Mesodermal cell (in vitro differentiated cells): ENCODE data around the gene NPC1L1.

ENCODE experiments used
- H3K27ac ChIP-seq: 2 replicates; pipeline ENCODE4 v1.7.0; 2013; ENCODE audit warnings: mild to moderate bottlenecking, low read depth, low read length, moderate library complexity; ENCODE audit not compliant: severe bottlenecking
- H3K36me3 ChIP-seq: 2 replicates; pipeline ENCODE4 v1.7.1; 2013; ENCODE audit warnings: mild to moderate bottlenecking, low read length, moderate library complexity; ENCODE audit not compliant: control insufficient read depth, insufficient read depth
- H3K4me1 ChIP-seq: one replicate; pipeline ENCODE4 v1.7.1; 2013; ENCODE audit warnings: mild to moderate bottlenecking, low read length; ENCODE audit not compliant: insufficient read depth, control insufficient read depth, poor library complexity, severe bottlenecking
- H3K4me3 ChIP-seq: 2 replicates; pipeline ENCODE4 v1.7.0; 2013; ENCODE audit warnings: low read length, control low read depth, mild to moderate bottlenecking; ENCODE audit not compliant: insufficient read depth, poor library complexity, severe bottlenecking; ENCODE audit errors: extremely low read depth
- H3K9me3 ChIP-seq: 2 replicates; pipeline ENCODE4 v1.7.1; 2013; ENCODE audit warnings: mild to moderate bottlenecking, low read length, moderate library complexity; ENCODE audit not compliant: control insufficient read depth
- WGBS, 2 experiments: methylation state at CpG; one replicate each; pipeline ENCODE4 v1.1.5; 2013; ENCODE audit warnings: missing lambda C conversion rate in 2 of 2; ENCODE audit not compliant: insufficient coverage in 2 of 2; 5-methylcytosine and 5-hydroxymethylcytosine counted together

NPC1L1 gene

DNA sequence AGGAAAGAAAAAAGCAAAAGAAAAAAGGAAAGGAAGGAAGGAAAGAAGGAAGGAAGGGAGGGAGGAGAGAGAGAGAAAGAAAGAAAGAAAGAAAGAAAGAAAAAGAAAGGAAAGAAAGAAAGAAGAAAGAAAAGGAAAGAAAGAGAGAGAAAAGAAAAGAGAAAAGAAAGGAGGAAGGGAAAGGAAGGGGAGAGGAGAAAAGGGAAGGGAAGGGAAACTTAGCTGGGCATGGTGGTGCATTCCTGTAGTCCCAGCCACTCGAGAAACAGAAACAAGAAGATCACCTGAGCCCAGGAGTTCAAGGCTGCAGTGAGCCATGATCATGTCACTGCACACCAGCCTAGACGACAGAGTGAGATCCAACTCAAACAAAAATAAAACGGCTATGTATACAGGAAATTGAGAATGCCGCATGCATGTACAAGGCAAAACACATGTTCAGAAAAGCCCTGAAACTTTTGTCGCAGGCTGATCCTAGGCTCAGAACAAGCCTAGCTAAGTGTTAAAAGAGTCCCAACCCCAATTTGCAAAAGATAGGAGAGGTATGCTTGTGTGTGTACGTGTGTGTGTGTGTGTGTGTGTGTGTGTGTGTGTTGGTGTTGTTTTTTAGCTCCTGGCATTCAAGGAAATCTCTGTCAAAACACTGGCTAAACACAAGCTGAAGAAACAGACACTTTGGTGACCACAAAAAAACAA is 6.6 kb upstream of the NPC1L1 start:
- WGBS, 2 experiments: 72 to 87% methylated on average over 5 of the region's 6 CpGs
- H3K4me3 ChIP-seq: no peak overlapping the region
- no peaks in the 10 kb centered on the region for H3K4me1 ChIP-seq
- no peaks in the 10 kb centered on the region for H3K9me3 ChIP-seq
- no peak overlapping the region for H3K27ac ChIP-seq
- no peaks in the 10 kb centered on the region for H3K36me3 ChIP-seq

DNA sequence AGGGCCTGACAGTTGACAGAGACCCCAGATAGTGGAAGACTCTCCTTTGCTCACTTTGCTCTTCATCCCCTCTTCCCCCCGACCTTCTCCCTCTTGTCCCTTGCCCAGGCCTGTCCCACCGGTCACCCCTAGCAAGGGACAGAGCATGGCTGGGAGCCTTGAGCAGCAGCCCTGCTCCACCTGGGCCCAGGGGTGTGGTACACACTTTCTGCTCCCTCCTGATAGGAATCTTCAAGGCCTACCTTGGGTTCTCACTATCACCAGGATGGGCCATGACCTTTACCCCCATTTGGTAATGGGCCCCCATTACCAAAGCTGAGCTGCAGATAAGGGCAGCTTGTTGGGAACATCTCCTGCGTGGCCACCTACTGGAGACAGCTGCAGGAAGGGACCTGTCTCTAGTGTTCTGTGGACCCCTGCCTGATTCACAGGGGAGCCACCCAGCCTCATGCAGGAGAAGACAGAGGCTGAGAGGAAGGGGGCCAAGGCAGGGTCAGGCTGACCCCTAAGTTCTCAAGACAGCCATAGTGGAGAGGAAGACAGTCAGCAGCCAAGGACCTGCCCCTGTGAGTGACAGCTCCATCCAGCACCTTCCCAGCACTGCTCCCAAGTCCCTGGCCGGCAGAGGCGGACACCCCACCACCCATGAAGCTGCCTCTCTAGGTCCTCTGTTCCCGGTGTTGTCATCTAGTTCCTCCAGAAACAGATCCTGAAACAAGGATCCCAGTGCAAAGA is 913 bp upstream of the NPC1L1 start:
- Histone ChIP-seq H3K27ac (no peak overlapping the region), H3K4me3 (no peak overlapping the region), H3K4me1 (no peaks in the 10 kb centered on the region), H3K9me3 (no peaks in the 10 kb centered on the region), H3K36me3 (no peaks in the 10 kb centered on the region)
- WGBS, 2 experiments: 90 to 91% methylated on average over 4 of the region's 6 CpGs

DNA sequence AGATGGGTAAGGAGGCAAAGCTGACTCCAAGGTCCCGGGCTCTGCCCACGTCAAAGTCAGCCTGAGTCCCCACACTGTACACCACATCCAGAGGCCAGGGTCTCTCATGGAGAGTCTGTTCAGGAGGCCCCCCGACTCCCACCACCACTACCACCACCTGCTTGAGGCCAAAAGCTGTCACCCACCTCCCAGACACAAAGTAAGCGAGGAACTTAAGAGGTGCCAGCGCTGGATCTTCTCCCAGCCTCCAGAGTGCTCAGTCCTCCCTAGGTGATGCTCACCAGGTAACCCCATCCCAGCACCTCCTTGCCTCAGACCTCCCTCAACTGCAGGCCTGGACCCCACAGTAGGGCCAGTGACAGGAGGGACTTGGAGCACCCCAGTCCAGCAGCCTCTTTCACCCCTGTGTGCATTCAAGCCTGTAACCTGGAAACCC is 520 bp downstream of the NPC1L1 start:
- Histone ChIP-seq H3K27ac (no peak overlapping the region), H3K4me1 (no peaks in the 10 kb centered on the region), H3K36me3 (no peaks in the 10 kb centered on the region), H3K9me3 (no peaks in the 10 kb centered on the region), H3K4me3 (no peak overlapping the region)
- WGBS, 2 experiments: 84 to 94% methylated on average over 3 to 5 of the region's 5 CpGs

DNA sequence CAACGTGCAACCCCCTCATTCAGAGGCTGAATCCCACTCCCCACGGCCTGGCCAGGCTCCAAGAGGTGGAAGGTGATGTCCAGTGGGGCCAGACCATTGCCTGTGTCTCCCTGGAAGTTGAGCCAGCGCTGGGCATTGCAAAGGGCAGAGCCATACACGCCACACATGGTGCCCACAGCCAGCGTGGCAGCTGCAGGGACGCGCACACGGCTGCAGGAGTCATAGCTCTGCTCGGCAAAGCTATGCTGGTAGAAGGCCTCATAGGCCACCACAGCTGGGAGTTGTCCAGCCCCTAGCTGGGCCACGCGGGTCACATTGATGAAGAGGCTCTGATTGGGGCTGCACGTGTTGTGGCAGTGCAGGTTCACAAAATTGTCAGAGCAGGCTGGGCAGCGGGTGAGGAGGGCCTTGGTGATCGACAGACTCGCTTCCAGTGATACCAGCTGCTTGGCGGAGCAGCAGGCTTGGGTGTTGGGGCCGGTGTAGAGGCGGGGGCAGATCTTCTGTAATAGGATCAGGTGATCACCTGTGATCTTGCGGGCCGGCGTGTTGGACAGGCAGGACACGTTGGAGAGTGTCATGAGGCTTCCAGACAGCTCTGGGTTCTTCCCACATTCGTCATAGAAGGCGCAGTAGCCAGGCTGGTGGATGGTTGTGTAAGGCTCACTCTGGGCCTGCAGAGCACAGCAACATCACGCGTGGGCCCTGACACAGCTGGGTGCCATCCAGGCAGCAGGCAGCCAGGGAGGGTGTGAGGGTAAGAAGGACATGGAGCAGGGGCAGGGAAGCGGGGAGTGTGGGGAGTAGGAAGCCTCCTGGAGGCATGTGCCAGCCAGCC is 1.2 kb downstream of the NPC1L1 start:
- no peak overlapping the region for H3K4me3 ChIP-seq
- 91 to 96% methylated on average over 24 to 27 of the region's 27 CpGs for WGBS, 2 experiments
- H3K4me1 ChIP-seq: no peaks in the 10 kb centered on the region
- no peak overlapping the region for H3K27ac ChIP-seq
- no peaks in the 10 kb centered on the region for H3K36me3 ChIP-seq
- H3K9me3 ChIP-seq: no peaks in the 10 kb centered on the region

DNA sequence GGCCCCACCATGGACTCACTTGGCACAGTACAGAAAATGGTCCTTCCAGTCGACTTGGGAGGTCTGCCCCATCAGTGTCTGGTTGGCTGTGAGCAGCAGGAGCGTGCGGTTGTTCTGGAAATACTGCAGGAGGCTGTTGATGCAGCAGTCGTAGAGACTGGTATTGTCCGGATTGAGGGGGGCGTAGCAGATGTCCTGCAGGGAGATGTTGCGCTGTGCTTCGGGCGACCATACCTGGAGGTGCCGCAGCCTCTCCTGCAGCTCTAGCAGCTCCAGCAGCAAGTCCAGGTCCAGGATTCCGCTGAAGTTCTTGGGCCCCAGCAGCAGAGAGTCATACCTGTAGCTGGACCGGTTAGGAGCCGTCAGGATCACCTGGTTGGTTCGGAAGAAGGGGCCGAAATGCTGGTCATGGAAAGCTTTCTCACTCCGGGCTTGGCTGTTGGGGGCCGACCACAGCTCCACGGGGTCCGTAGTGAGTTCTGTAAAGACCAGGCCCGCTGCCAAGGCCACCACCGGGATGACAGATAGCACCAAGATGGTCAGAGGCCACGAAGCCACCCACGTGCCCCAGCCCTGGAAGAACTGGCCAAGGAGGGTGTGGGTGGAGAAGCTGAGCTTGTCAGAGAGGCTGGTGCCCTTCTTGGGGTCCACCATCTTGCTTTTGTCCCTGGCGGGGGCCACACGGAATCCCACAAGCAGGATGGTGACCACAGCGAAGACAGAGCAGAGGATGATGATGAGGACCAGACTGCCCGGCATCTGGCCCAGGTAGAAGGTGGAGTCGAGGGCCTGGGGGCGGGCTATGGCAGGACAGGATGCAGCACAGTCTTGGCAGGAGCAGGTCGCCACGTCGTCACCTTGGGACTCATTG is 2.1 kb downstream of the NPC1L1 start:
- WGBS, 2 experiments: 93 to 95% methylated on average over 31 to 32 of the region's 32 CpGs
- H3K27ac ChIP-seq: no peak overlapping the region
- H3K4me3 ChIP-seq: no peak overlapping the region
- no peaks in the 10 kb centered on the region for H3K9me3 ChIP-seq
- no peaks in the 10 kb centered on the region for H3K4me1 ChIP-seq
- H3K36me3 ChIP-seq: no peaks in the 10 kb centered on the region

DNA sequence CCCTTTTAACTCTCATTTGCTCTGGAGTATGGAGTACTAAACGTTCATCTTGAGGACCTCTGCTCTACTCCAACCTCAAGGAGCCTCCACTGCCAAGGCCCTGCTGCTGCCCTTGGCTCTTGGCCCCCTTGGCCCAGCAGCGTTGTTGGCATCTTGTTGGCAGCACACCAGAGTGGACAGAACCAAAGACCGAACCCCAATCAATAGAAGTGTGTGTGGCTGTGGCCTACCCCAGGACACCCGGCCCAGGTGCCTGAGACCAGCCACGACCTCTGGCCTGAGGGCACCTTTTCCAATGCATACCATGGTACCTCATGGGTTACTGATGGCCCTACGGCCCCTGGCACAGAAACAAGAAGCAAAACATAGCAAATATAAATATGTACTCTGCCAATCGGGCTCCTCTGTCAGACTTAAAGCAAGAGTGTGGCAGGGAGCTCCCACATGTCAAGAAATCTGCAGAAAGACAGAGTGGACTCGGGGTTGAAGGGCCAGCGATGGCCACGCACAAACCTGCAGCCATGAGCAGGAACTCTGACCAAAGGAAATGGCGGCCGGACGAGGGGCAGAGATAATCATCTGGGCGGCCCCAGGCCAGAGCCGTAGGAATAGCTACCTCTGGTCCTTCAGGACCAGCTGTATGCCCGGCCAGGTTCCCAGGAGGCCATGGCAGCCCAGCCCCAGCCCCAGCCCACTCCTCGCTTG is 2.9 kb downstream of the NPC1L1 start:
- WGBS, 2 experiments: 89 to 93% methylated on average over 15 to 16 of the region's 17 CpGs
- H3K4me3 ChIP-seq: no peak overlapping the region
- H3K9me3 ChIP-seq: no peaks in the 10 kb centered on the region
- no peak overlapping the region for H3K27ac ChIP-seq
- no peaks in the 10 kb centered on the region for H3K36me3 ChIP-seq
- H3K4me1 ChIP-seq: no peaks in the 10 kb centered on the region

GRCh38 chr7:44537442-44537841 is 3.7 kb downstream of the NPC1L1 start:
- H3K4me3 ChIP-seq: no peak overlapping the region
- WGBS, 2 experiments: 90 to 97% methylated on average over 2 to 4 of the region's 6 CpGs
- no peaks in the 10 kb centered on the region for H3K36me3 ChIP-seq
- H3K9me3 ChIP-seq: no peaks in the 10 kb centered on the region
- no peaks in the 10 kb centered on the region for H3K4me1 ChIP-seq
- no peak overlapping the region for H3K27ac ChIP-seq

DNA sequence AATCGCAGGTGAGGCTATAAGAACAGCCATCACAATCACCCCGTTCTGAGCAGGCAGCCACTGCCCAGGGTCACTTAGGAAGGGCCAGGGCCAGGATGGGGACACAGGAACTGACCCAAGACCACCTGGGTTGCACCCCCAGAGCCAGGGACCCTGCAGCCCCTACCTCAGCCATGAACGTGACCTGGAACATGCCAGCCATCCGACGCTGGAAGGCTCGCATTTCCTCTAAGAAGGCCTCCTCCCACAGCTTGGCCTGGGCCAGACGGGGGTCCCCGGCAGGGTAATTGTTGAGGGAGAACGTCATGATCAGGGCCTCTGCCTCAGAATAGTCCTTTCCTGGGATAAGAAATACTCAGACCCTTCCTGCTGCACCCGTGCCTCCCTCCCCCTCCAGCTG is 5.0 kb downstream of the NPC1L1 start:
- H3K9me3 ChIP-seq: no peaks in the 10 kb centered on the region
- H3K36me3 ChIP-seq: no peaks in the 10 kb centered on the region
- H3K4me1 ChIP-seq: no peaks in the 10 kb centered on the region
- H3K27ac ChIP-seq: no peak overlapping the region
- 83 to 92% methylated on average over 7 to 10 of the region's 10 CpGs for WGBS, 2 experiments
- no peak overlapping the region for H3K4me3 ChIP-seq

GRCh38 chr7:44535348-44536064 is 5.6 kb downstream of the NPC1L1 start:
- Histone ChIP-seq H3K27ac (no peak overlapping the region), H3K36me3 (no peaks in the 10 kb centered on the region), H3K9me3 (no peaks in the 10 kb centered on the region), H3K4me3 (no peak overlapping the region), H3K4me1 (no peaks in the 10 kb centered on the region)
- 98% methylated on average over 7 of the region's 8 CpGs for WGBS, 2 experiments
